Hematopoietic multipotent progenitor cell treated with erythropoietin and hydrocortisone succinate and interleukin-3 and kit ligand, for 4 days (in vitro differentiated cells): ENCODE measurements around the gene TWNK.
"Not testable (repeated sequence)": the region's sequence is repeated elsewhere in the genome, so short reads cannot be mapped to it uniquely, and the experiment has no call there.

Experiments used
- DNase-seq: peaks from one replicate; pipeline ENCODE4 v3.0.0-alpha.2; 2015

Gene TWNK

GRCh38 chr10:100975397-100975796 lies 11.9 kb upstream of the TWNK start:
- DNase-seq: not testable (repeated sequence)

DNA sequence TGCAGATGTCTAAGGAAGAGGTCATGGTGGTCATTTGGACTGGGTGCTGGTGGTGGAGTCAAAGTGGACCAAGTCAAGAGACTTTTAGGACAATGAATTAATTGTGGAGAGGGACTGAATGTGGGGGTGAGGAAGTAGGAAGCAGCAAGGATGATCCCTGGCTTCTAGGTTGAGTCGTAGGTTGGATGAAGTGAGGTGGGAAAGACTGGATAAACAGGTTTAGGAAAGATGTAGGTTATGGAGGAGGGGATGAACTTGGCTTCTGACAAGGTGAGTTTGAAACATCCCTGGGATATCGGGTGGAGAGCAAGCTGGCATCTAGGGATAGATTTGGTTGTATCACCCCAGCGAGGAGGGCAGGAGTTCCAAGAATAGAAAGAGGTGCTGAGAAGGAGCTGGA lies 10.4 kb upstream of the TWNK start:
- no peak for DNase-seq

DNA sequence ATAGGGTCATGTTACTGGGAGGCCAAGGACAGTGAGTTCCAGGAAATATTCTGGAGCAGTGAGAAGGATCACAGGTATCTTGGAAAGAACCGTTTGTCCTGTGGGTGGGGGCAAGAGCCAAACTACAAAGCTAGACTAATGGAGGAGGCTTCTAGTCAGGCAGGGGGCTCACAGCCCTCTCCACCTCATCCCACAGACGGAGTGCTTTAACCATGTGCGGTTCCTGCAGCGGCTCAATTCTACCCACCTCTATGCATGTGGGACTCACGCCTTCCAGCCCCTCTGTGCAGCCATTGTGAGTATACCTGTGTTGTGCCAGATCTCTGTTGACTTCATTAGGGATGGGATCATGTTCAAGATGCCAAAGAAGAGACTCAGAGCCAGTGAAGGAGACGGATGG lies 9.9 kb upstream of the TWNK start:
- no peak for DNase-seq

DNA sequence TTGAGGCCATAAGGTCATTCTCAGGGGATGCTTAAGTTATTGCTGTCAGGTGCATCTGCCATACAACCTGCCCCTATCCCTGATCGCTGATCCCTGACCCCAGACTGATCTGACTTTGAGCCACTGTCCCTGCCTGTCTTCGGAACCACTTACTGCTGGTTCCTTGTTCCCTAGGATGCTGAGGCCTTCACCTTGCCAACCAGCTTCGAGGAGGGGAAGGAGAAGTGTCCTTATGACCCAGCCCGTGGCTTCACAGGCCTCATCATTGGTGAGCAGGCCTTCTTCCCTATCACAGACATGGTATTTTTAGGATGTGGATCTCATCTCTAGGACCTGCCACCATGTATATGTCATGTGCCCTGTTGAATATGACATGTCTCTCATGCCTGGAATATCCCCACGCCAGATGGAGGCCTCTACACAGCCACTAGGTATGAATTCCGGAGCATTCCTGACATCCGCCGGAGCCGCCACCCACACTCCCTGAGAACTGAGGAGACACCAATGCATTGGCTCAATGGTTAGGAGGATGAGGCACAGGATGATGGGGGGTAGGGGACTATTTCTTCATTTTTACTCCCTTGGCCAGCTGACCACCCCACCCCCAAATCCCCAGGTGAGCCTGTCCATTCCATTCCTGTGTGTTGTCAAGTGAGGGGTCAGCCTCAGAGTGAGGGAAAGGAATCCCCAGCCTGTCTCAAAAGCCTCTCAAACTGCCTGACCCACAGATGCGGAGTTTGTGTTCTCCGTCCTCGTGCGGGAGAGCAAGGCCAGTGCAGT lies 9.0 kb upstream of the TWNK start:
- no peak for DNase-seq

DNA sequence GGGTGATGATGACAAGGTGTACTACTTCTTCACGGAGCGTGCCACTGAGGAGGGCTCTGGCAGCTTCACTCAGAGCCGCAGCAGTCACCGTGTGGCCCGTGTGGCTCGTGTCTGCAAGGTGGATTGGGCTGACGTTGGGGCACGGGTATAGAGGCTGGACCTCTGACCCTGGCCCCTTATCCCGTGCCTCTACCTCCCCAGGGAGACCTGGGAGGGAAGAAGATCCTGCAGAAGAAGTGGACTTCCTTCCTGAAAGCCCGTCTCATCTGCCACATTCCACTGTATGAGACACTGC lies 8.5 kb upstream of the TWNK start:
- no peak for DNase-seq

- DNase-seq: no peak
These were observed 7.5 kb upstream of the TWNK start for GRCh38 chr10:100979791-100980272.

GRCh38 chr10:100980311-100980710 lies 7.0 kb upstream of the TWNK start:
- DNase-seq: no peak

- no peak for DNase-seq
These were observed 6.6 kb upstream of the TWNK start for GRCh38 chr10:100980711-100981110.

DNA sequence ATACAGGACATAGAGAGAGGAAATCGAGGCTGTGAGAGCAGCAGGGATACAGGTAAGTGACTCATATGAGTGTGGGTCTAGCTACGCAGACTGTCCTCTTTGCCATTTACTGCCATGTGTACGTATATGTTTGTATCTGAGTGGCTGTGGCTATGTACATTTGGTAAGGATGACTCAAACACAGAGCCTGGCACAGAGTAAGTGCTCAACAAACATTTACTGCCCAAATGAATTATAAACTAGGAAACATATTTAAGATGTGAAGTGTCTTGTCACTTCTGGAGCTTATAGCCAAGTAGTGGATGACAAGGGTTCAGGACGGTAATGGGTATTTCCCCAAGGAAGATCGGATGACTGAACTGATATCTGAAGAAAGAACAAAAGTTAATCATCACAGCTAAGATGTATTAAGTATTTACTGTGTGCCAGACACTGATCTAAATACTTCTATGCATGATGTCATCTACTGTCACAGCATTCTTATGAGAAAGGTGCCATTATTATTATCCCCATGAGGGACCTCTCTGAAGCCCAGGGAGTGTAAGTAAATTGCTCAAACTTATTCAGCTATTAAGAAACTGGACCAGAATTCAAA lies 6.1 kb upstream of the TWNK start:
- no peak for DNase-seq

GRCh38 chr10:100982916-100983830 lies 4.2 kb upstream of the TWNK start:
- DNase-seq: no peak

DNA sequence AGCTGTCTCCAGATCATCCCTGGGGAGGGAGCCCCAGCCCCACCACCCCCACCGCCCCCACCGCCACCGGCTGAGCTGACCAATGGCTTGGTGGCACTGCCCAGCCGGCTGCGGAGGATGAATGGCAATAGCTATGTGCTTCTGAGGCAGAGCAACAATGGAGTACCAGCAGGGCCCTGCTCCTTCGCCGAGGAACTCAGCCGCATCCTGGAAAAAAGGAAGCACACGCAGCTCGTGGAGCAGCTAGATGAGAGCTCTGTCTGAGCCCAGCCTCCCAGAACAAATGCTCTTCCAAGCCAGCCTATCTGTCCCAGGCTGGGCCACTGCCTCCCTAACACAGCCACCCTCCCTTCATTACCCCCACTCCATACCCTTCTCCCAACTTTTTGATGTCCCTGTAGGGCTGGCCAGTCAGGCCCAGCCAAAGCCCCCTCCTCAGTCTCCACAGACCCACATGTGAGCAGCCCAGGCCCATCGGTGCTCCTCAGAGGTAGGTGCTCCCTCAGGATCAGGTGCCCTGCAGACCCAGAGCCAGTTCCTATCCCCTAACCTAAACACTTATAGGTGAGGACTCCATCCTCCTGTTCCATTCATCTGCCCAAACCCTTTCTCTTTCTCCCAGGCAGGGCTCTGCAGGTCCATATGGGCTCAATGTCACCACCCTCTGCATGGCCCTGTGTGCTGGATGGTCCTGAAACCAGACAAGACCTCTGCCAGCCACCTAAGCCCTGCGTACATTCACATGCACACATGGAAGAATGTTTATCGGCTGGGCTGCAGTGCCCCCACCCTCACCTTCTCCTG lies 3.3 kb upstream of the TWNK start:
- DNase-seq: no peak

DNA sequence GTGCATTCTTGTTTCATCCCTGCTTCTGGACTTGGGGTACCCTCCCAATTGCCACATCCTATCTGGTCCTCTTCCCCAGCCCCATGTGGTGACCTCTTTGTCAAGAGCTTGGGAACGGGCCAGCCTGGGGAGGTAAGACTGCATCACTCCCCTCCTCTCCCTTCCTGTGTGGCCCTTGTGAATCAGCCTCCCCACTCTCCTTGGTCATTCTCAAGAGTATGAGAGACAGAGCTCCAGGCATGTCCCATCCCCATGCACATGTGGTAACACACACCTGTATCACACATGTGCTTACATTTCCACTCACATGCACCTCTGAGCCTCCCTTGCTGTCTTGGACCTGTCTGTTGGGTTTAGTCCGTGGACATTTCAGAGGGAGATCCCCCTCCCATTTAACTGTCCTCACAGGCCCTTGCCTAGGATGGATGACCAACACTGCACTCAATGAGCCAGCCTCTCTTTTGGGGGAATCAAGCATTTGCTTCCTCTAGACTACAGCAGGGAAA lies 2.6 kb upstream of the TWNK start:
- no peak for DNase-seq

GRCh38 chr10:100985336-100985735 lies 2.0 kb upstream of the TWNK start:
- DNase-seq: no peak

DNA sequence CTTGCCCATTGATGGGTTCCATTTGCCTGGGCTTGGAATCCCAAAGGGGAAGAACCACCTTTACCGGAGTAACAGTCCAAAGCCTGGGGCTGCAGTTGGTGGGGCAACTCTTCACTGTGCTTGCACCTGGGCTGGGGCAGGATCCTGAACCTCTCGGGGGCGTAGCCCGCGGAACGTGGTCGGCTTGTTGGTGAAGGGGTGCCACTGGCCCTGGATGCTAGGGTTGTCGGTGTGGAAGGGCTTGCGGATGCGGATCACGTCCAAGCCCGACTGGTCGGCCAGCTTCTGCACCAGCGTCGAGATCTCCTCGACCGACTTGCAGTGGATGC lies 756 bp upstream of the TWNK start:
- no peak for DNase-seq

DNA sequence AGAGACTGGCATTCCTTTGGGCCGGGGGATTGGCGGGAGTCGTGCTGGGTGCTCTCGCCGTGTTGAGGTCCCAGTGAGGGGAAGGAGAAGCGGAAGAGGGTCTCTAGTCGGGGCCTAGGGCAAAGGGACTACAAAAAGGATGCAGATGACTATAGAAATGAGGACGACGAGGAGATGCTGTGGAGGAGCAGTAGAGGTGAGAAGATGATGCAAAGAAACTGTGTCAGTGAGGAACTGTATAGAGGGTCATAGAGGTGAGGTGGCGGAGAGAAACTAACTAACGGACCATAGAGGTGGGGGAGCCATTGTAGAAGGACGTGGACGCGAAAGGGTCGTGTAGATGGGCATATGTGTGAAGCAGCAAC lies 324 bp downstream of the TWNK start:
- no peak for DNase-seq

GRCh38 chr10:100988166-100988565 lies 823 bp downstream of the TWNK start:
- DNase-seq: no peak

DNA sequence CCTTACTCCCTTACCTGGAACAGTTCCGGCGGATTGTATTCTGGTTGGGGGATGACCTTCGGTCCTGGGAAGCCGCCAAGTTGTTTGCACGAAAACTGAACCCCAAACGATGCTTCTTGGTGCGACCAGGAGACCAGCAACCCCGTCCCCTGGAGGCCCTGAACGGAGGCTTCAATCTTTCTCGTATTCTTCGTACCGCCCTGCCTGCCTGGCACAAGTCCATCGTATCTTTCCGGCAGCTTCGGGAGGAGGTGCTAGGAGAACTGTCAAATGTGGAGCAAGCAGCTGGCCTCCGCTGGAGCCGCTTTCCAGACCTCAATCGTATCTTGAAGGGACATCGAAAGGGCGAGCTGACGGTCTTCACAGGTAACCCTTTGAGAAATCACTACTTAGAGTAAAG lies 1.7 kb downstream of the TWNK start:
- no peak for DNase-seq

GRCh38 chr10:100993986-100994708 lies 6.8 kb downstream of the TWNK start:
- peak; percentile 40 for DNase-seq

DNA sequence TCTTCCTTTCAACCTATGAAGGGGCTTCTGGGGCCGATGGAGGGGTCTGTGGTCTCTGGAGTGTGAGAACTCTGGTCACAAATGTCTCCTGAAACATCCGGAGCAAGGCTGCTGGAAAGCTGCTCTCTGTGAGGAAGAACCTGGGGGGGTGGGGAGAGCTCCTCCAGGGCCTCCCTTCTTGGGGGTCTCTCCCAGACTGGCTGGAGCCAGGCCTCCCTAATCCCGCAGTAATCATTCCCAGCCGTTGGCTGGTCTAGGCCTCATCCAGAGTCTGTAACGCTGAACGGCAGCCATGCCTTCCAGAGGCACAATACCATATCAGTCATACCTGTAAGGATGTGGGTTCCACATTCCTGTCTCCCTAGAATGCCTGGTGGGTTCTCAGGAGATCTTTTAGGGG lies 7.8 kb downstream of the TWNK start:
- DNase-seq: no peak

DNA sequence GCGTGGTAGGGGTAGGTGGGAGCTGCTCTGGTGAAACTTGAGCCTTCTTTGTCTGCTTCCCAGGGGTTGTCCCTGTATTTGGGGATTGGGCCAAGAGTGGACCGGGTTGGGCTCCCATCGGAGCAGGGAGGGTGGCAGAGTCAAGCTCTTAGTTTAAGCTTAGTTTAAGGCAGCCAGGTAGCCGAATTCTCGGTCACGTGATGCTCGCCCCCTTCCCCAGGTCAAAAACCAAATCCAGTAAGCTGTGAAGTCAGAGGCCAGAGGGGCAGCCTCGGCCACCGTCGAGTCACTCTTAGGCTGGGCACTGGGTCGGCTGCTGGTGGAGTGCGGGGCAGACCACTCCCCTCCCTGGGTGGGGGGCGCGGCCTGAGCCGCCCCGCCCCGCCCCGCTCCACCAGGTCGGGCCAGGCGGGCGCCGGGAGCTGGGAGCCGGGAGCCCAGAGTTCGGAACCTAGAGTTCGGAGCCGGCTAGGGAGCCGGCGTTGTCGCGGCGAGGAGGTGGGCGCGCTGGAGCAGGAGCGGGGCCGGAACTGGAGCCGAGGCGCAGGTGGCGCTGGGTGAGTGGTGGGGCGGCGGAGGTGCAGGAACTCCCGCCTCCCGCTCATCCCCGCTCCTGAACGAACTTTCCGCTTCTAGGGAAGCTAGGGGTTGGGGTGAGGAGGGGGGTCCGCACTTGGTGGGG lies 9.5 kb downstream of the TWNK start:
- DNase-seq: peak; percentile 59

GRCh38 chr10:100997360-100998182 lies 10.2 kb downstream of the TWNK start:
- DNase-seq: peak; percentile 87
